ENCODE data around the gene SUB1.

DNA sequence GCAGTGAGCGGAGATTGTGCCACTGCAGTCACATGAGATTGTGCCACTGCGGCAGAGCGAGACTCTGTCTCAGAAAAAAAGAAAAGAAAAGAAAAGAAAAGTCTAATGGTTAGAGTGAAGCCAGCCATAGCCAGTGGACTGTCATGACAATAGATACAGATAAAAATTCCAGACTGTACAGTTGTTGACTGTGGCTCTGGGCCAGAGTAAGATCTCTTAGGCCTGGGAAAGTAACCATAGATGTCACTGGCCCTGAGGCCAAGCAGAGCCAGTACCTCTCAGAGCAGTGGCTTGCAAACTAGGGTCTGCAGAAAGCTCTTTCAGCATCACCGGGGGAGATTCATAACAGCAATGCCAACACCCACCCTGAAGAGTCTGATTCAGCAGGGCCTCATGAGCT is 44.1 kb upstream of the SUB1 start:
- TF ChIP-seq, protein P1, sequence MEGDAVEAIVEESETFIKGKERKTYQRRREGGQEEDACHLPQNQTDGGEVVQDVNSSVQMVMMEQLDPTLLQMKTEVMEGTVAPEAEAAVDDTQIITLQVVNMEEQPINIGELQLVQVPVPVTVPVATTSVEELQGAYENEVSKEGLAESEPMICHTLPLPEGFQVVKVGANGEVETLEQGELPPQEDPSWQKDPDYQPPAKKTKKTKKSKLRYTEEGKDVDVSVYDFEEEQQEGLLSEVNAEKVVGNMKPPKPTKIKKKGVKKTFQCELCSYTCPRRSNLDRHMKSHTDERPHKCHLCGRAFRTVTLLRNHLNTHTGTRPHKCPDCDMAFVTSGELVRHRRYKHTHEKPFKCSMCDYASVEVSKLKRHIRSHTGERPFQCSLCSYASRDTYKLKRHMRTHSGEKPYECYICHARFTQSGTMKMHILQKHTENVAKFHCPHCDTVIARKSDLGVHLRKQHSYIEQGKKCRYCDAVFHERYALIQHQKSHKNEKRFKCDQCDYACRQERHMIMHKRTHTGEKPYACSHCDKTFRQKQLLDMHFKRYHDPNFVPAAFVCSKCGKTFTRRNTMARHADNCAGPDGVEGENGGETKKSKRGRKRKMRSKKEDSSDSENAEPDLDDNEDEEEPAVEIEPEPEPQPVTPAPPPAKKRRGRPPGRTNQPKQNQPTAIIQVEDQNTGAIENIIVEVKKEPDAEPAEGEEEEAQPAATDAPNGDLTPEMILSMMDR (IDR thresholded peaks at IDR 0.05), result no peak
- TF ChIP-seq ZFX (IDR thresholded peaks at IDR 0.05; ENCODE audit: borderline replicate concordance), result no peak

Measured in 22Rv1 (cell line).